ENCODE data around the gene ZNF385C. TPM values are rescaled to one million over a fixed set of nuclear protein-coding genes. Genes with fewer than 3 reads are reported as not detected.

The ZNF385C gene
- total RNA-seq, 1 experiment from 2014 or later: 1.1 TPM

DNA sequence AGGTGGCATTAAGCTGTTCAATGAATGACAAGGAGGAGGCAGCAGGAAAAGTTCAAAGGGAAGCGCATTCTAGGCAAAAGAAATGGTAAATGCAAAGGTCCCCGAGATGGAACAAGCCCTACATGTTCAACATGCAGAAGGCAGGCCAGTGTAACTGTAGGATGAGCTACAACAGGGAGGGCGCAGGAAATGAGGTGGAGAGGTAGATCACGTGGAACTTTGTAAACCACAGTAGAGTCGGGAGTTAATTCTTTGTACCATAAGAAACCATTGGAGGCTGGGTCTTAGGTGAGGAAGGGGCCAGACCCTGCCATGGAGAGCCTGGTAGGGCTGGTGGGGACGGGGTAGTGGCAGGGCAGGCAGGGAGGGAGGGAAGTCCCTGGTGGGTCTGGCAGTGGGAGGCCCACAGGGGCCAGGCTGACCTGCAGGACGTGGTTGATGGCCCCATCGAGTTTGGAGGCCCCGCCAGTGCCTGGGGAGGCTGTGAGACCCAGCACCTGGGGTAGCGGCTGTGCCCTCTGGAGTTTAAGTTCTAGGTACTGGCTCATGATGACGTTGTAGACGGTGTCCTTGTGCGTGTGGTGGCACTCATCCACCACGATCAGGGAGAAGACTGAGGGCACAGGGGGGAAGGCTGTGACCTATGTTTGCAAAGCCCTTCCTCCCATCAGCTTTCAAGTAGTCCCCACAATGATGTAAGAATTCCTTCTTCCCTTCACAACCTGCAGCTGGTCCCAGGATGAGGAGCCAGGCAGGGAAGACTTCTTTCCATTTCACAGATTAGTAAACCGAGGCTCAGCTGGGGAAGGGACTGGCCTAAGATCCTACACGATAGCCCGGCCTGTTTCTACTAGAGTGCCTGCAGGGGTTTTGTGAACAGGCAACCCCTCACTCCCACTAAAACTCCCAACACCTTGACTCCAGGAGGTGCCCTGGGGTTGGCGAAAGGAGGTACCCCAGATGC, 12.3 kb upstream of the ZNF385C start:
- Histone ChIP-seq H3K36me3 (ENCODE audit: control insufficient read depth in 1 of 2, insufficient read depth in 2 of 2, low read length in 2 of 2) (peaks cover 0 to 1% of the 10 kb centered on the region in 2 experiments; a peak in 2 of 4 replicates), H3K9me3 (ENCODE audit: control insufficient read depth in 1 of 2, insufficient read depth in 1 of 2, low read depth in 1 of 2, low read length in 2 of 2) (no peaks in the 10 kb centered on the region), H3K27me3 (ENCODE audit: insufficient read depth, low read length) (no peaks in the 10 kb centered on the region), H3K4me2 (ENCODE audit: low read length) (no peak overlapping the region), H3K9me2 (ENCODE audit: insufficient read depth) (no peaks in the 10 kb centered on the region), H3K4me3 (replicated peaks in 1 of 2; ENCODE audit: low read depth in 1 of 2, low read length in 2 of 2) (no peak overlapping the region), H3K4me1 (ENCODE audit: control insufficient read depth in 1 of 2, insufficient read depth in 2 of 2, low read length in 2 of 2) (peaks cover 7 to 15% of the 10 kb centered on the region in 2 experiments; a peak in 3 of 4 replicates), H3K27ac (ENCODE audit: low read depth, low read length) (no peak overlapping the region), H4K20me1 (ENCODE audit: insufficient read depth) (no peaks in the 10 kb centered on the region), H3K79me2 (ENCODE audit: insufficient read depth, low read length) (no peaks in the 10 kb centered on the region), H3K9ac (ENCODE audit: low read length) (no peak overlapping the region), H2AFZ (ENCODE audit: low read depth, low read length, poor library complexity, severe bottlenecking) (no peak overlapping the region)
- TF ChIP-seq EZH2 (IDR thresholded peaks at IDR 0.05) (no peak), POLR2A (IDR thresholded peaks at IDR 0.05; ENCODE audit: borderline replicate concordance, extremely low read depth, insufficient read depth, insufficient read length) (no peak), POLR2AphosphoS5 (IDR thresholded peaks at IDR 0.05; ENCODE audit: low read depth, low read length) (no peak), ELF1 (IDR thresholded peaks at IDR 0.05; ENCODE audit: borderline replicate concordance, low read depth) (no peak), ZFX (IDR thresholded peaks at IDR 0.05) (no peak), EGR1 (IDR thresholded peaks at IDR 0.05; ENCODE audit: low read depth) (no peak), ZBTB33 (IDR thresholded peaks at IDR 0.05; ENCODE audit: extremely low read depth, insufficient replicate concordance, low read length) (no peak)
- TF ChIP-seq, protein P1, sequence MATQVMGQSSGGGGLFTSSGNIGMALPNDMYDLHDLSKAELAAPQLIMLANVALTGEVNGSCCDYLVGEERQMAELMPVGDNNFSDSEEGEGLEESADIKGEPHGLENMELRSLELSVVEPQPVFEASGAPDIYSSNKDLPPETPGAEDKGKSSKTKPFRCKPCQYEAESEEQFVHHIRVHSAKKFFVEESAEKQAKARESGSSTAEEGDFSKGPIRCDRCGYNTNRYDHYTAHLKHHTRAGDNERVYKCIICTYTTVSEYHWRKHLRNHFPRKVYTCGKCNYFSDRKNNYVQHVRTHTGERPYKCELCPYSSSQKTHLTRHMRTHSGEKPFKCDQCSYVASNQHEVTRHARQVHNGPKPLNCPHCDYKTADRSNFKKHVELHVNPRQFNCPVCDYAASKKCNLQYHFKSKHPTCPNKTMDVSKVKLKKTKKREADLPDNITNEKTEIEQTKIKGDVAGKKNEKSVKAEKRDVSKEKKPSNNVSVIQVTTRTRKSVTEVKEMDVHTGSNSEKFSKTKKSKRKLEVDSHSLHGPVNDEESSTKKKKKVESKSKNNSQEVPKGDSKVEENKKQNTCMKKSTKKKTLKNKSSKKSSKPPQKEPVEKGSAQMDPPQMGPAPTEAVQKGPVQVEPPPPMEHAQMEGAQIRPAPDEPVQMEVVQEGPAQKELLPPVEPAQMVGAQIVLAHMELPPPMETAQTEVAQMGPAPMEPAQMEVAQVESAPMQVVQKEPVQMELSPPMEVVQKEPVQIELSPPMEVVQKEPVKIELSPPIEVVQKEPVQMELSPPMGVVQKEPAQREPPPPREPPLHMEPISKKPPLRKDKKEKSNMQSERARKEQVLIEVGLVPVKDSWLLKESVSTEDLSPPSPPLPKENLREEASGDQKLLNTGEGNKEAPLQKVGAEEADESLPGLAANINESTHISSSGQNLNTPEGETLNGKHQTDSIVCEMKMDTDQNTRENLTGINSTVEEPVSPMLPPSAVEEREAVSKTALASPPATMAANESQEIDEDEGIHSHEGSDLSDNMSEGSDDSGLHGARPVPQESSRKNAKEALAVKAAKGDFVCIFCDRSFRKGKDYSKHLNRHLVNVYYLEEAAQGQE (IDR thresholded peaks at IDR 0.05; ENCODE audit: low read depth): no peak
- ChIA-PET CTCF (no interaction called here), POLR2A (no interaction called here), RAD21 (ENCODE audit: low non-redundant PET in 1 of 2, low total read pairs in 2 of 2, uncharacterized antibody in 2 of 2, unreplicated experiment in 2 of 2) (no interaction called here)
- BruUV-seq (replicated peaks): no TSS peak
- intact Hi-C loops (cut with micrococcal nuclease): no loop called here
- DNase-seq (ENCODE audit: low read depth, low spot score) (no peak), ATAC-seq (no peak)
